H1 (cell line): ENCODE results near the gene PKD2L2.

Experiments used
- CHD1 ChIP-seq: IDR thresholded peaks from 2 replicates; pipeline ENCODE4 v1.6.1; 2012; ENCODE audit warnings: low read depth, low read length, improper control_type of control experiment
- CREB1 ChIP-seq: IDR thresholded peaks from 2 replicates; pipeline ENCODE4 v1.6.1; 2012; ENCODE audit warnings: inconsistent platforms
- GTF2F1 ChIP-seq: IDR thresholded peaks from 2 replicates; pipeline ENCODE4 v1.6.1; 2012; ENCODE audit warnings: low read depth, low read length, improper control_type of control experiment, borderline replicate concordance
- POLR2AphosphoS5 ChIP-seq: IDR thresholded peaks from 2 replicates; pipeline ENCODE4 v1.6.1; 2011; ENCODE audit warnings: low read depth, low read length
- SAP30 ChIP-seq: fragments of 300-600 bp; sonication (generic); IDR thresholded peaks from 2 replicates; pipeline ENCODE4 v1.7.1; 2012; ENCODE audit warnings: low read length, moderate library complexity, mild to moderate bottlenecking, inconsistent platforms; ENCODE audit not compliant: insufficient read depth, insufficient replicate concordance
- SIN3A ChIP-seq, 2 experiments: IDR thresholded peaks in 1 of 2; conservative IDR thresholded peaks in 1 of 2; 2 replicates each; pipeline ENCODE4 v1.6.1; 2011 to 2012; ENCODE audit warnings: low read length in 2 of 2, improper control_type of control experiment in 1 of 2, low read depth in 1 of 2, mild to moderate bottlenecking in 1 of 2
- SIX5 ChIP-seq: IDR thresholded peaks from 2 replicates; pipeline ENCODE4 v1.6.1; 2011; ENCODE audit warnings: mild to moderate bottlenecking, low read depth, low read length
- TF ChIP-seq, protein P1 (sequence below), 3 experiments: IDR thresholded peaks; 1 replicate in 2 of 3; 2 replicates in 1 of 3; pipeline versions ENCODE4 v1.5.1 to v1.6.1; 2011; ENCODE audit warnings: low read length in 3 of 3, mild to moderate bottlenecking in 3 of 3, inconsistent platforms in 2 of 3, low read depth in 1 of 3, moderate library complexity in 1 of 3; ENCODE audit not compliant: insufficient read depth in 1 of 3; ENCODE audit errors: control extremely low read depth in 1 of 3

DNA sequence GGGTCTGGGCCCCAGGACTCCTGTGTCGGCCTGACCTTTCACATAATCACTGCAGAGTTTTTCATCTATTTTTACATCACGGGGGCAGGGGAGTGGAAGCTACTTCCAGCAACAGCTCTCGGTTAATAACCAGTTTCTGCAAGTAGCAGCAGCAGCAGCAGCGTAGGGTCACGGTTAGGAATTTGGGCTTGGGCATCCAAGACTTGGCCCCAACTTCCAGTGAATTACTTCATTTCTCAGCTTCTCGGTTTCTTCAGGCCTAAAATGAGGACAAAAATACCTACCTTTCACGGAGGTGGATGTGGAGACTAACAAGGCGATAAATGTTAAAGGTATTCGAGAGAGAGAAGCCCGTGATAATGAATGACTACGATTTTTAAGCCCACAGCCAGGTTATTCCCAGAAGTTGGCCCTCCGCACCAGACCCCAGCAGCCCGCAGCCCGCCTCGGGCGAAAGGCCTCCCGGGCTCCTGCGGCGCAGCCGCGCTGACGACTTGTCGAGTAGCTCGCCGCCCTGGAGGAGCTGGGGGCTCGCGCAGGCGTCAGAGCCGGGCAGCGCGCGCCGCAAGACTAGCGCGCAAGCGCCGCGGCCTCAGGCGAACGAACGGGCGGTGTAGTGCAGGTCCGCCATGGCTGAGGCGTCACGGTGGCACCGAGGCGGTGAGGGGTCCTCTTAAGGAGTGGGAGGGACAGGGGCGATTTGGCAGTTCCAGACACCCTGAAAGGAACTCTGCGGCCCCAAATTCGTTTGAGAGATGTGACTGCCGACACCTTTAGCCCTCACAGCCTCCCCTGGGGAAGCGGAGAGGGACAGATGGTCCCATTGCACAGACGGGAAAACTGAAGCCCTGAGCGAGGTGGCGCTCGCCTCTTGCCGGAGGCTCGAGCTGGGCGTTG, at the start of gene PKD2L2:
- TF ChIP-seq SAP30 (no peak), SIN3A (conservative IDR thresholded peaks at IDR 0.05 in 1 of 2, IDR thresholded peaks at IDR 0.05 in 1 of 2; ENCODE audit: low read depth in 1 of 2, low read length in 2 of 2) (no peak), GTF2F1 (no peak), SIX5 (no peak), POLR2AphosphoS5 (no peak), CHD1 (no peak), CREB1 (no peak)
- TF ChIP-seq, protein P1, sequence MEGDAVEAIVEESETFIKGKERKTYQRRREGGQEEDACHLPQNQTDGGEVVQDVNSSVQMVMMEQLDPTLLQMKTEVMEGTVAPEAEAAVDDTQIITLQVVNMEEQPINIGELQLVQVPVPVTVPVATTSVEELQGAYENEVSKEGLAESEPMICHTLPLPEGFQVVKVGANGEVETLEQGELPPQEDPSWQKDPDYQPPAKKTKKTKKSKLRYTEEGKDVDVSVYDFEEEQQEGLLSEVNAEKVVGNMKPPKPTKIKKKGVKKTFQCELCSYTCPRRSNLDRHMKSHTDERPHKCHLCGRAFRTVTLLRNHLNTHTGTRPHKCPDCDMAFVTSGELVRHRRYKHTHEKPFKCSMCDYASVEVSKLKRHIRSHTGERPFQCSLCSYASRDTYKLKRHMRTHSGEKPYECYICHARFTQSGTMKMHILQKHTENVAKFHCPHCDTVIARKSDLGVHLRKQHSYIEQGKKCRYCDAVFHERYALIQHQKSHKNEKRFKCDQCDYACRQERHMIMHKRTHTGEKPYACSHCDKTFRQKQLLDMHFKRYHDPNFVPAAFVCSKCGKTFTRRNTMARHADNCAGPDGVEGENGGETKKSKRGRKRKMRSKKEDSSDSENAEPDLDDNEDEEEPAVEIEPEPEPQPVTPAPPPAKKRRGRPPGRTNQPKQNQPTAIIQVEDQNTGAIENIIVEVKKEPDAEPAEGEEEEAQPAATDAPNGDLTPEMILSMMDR (IDR thresholded peaks at IDR 0.05; ENCODE audit: control extremely low read depth in 1 of 3, insufficient read depth in 1 of 3, low read depth in 1 of 3, low read length in 3 of 3), result peak in 2 of 3 experiments; percentile 13 to 15; a peak in 1 of 4 replicates
